Coronary artery (tissue), 2 donors: ENCODE results near the gene CCL23.

Experiments used
- DNase-seq: peaks from one replicate; pipeline ENCODE4 v3.0.0-alpha.2; 2017; ENCODE audit warnings: low spot score
- H3K27ac ChIP-seq, 2 donors: fragments of 200-600 bp; sonication (generic); one replicate each; pipeline ENCODE4 v1.5.1; 2016 to 2019
- H3K4me3 ChIP-seq: fragments of 200-600 bp; sonication (generic); 2 replicates; pipeline ENCODE4 v1.5.1; 2016; ENCODE audit warnings: mild to moderate bottlenecking, moderate library complexity
- CTCF ChIP-seq: fragments of 200-600 bp; sonication (generic); IDR thresholded peaks from one replicate; pipeline ENCODE4 v1.5.1; 2019; ENCODE audit warnings: antibody characterized with exemption

CCL23 gene

GRCh38 chr17:35972945-35973332, 44.8 kb downstream of the CCL23 start:
- TF ChIP-seq CTCF, result no peak
- DNase-seq, result no peak
- H3K4me3 ChIP-seq, result no peak overlapping the region
- no peak overlapping the region for H3K27ac ChIP-seq

GRCh38 chr17:35972535-35972934, 45.2 kb downstream of the CCL23 start:
- H3K27ac ChIP-seq, result no peak overlapping the region
- H3K4me3 ChIP-seq, result no peak overlapping the region
- no peak for DNase-seq
- no peak for TF ChIP-seq CTCF

GRCh38 chr17:35972066-35972465, 45.7 kb downstream of the CCL23 start:
- Histone ChIP-seq H3K27ac (no peak overlapping the region), H3K4me3 (no peak overlapping the region)
- no peak for DNase-seq
- TF ChIP-seq CTCF, result no peak

- no peak for DNase-seq
- Histone ChIP-seq H3K27ac (no peak overlapping the region), H3K4me3 (no peak overlapping the region)
- peak; percentile 44 for TF ChIP-seq CTCF
Measured at GRCh38 chr17:35969558-35970380, 48.0 kb downstream of the CCL23 start.

GRCh38 chr17:35968520-35969054, 49.2 kb downstream of the CCL23 start:
- no peak for DNase-seq
- Histone ChIP-seq H3K4me3 (no peak overlapping the region), H3K27ac (no peak overlapping the region)
- no peak for TF ChIP-seq CTCF

- Histone ChIP-seq H3K27ac (no peak overlapping the region), H3K4me3 (no peak overlapping the region)
- no peak for DNase-seq
- no peak for TF ChIP-seq CTCF
Measured at GRCh38 chr17:35965272-35965671, 52.5 kb downstream of the CCL23 start.

GRCh38 chr17:35963663-35964062, 54.1 kb downstream of the CCL23 start:
- DNase-seq, result no peak
- Histone ChIP-seq H3K27ac (no peak overlapping the region), H3K4me3 (no peak overlapping the region)
- no peak for TF ChIP-seq CTCF
